Esophagus (tissue), 2 donors: ENCODE measurements around the gene ARHGEF19. TPM values are rescaled to one million over a fixed set of nuclear protein-coding genes. Genes with fewer than 3 reads are reported as not detected.
"Not testable (repeated sequence)": the region's sequence is repeated elsewhere in the genome, so short reads cannot be mapped to it uniquely, and the experiment has no call there.

Source experiments
- H3K27ac ChIP-seq, 2 donors: one replicate each; pipeline ENCODE4 v1.5.1; 2013; ENCODE audit warnings: low read depth in 2 of 2, mild to moderate bottlenecking in 2 of 2, inconsistent platforms in 1 of 2, low read length in 1 of 2, moderate library complexity in 1 of 2
- H3K27me3 ChIP-seq, 2 donors: one replicate each; pipeline ENCODE4 v1.6.1; 2013; ENCODE audit warnings: low read length in 2 of 2, control low read depth in 1 of 2, mild to moderate bottlenecking in 1 of 2; ENCODE audit not compliant: insufficient read depth in 2 of 2, control insufficient read depth in 1 of 2
- H3K36me3 ChIP-seq, 2 donors: one replicate each; pipeline ENCODE4 v1.6.1; 2013; ENCODE audit warnings: low read length in 1 of 2; ENCODE audit not compliant: control insufficient read depth in 2 of 2, insufficient read depth in 2 of 2
- H3K4me1 ChIP-seq, 2 donors: one replicate each; pipeline ENCODE4 v1.6.1; 2013; ENCODE audit warnings: low read length in 1 of 2; ENCODE audit not compliant: control insufficient read depth in 2 of 2, insufficient read depth in 2 of 2
- H3K4me3 ChIP-seq, 2 donors: one replicate each; pipeline ENCODE4 v1.5.1; 2013; ENCODE audit warnings: low read length in 2 of 2, mild to moderate bottlenecking in 2 of 2, low read depth in 1 of 2, moderate library complexity in 1 of 2
- H3K9me3 ChIP-seq, 2 donors: one replicate each; pipeline ENCODE4 v1.6.1; 2013; ENCODE audit warnings: mild to moderate bottlenecking in 2 of 2, low read depth in 1 of 2, low read length in 1 of 2, moderate library complexity in 1 of 2; ENCODE audit not compliant: control insufficient read depth in 2 of 2, insufficient read depth in 1 of 2
- WGBS, 2 donors: extraction: QIAGEN DNeasy Blood & Tissue Kit; methylation state at CpG; one replicate each; pipeline ENCODE4 v1.1.7; 2013; 5-methylcytosine and 5-hydroxymethylcytosine counted together
- polyA plus RNA-seq, 2 donors: library from polyadenylated mRNA; stranded (reverse); fragments of 200-250 nt; gene quantifications; one replicate each; pipeline ENCODE4 v1.2.3, GENCODE V29; 2013
- donor health status: healthy with polysubstance abuse.
- donor health status: Bipolar disorder and iron deficiency.

The ARHGEF19 gene
- polyA plus RNA-seq, 2 donors, result 20.1 to 31.1 TPM

GRCh38 chr1:16252912-16253311 is 40.5 kb upstream of the ARHGEF19 start:
- WGBS, 2 donors, result 79 to 84% methylated on average over 2 of the region's 2 CpGs
- H3K27ac ChIP-seq, result no peak overlapping the region
- H3K4me3 ChIP-seq, result no peak overlapping the region
- no peaks in the 10 kb centered on the region for H3K27me3 ChIP-seq
- H3K9me3 ChIP-seq, result no peaks in the 10 kb centered on the region
- peaks cover 11 to 17% of the 10 kb centered on the region in 2 donors for H3K36me3 ChIP-seq
- peaks cover 0 to 7% of the 10 kb centered on the region in 2 donors for H3K4me1 ChIP-seq

GRCh38 chr1:16251381-16251780 is 38.9 kb upstream of the ARHGEF19 start:
- Histone ChIP-seq H3K27ac (peak overlapping the region; percentile 16 to 77), H3K36me3 (peaks cover 11 to 21% of the 10 kb centered on the region in 2 donors), H3K4me3 (no peak overlapping the region), H3K27me3 (no peaks in the 10 kb centered on the region), H3K9me3 (no peaks in the 10 kb centered on the region), H3K4me1 (peaks cover 0 to 7% of the 10 kb centered on the region in 2 donors)
- WGBS, 2 donors, result 82 to 90% methylated on average over 10 of the region's 10 CpGs

- 83% methylated on average over 15 of the region's 15 CpGs for WGBS, 2 donors
- Histone ChIP-seq H3K27me3 (no peaks in the 10 kb centered on the region), H3K36me3 (peaks cover 11 to 19% of the 10 kb centered on the region in 2 donors), H3K9me3 (no peaks in the 10 kb centered on the region), H3K4me3 (no peak overlapping the region), H3K4me1 (peaks cover 0 to 7% of the 10 kb centered on the region in 2 donors), H3K27ac (peak overlapping the region; percentile 59 to 77)
Observed at GRCh38 chr1:16250524-16251251, 38.2 kb upstream of the ARHGEF19 start.

- peaks cover 0 to 7% of the 10 kb centered on the region in 2 donors for H3K4me1 ChIP-seq
- H3K27me3 ChIP-seq, result no peaks in the 10 kb centered on the region
- H3K36me3 ChIP-seq, result peaks cover 11 to 22% of the 10 kb centered on the region in 2 donors
- peak overlapping the region; percentile 36 to 77 for H3K27ac ChIP-seq
- WGBS, 2 donors, result 47 to 49% methylated on average over 3 of the region's 3 CpGs
- H3K4me3 ChIP-seq, result no peak overlapping the region
- H3K9me3 ChIP-seq, result no peaks in the 10 kb centered on the region
Observed at GRCh38 chr1:16249596-16250241, 37.3 kb upstream of the ARHGEF19 start.

GRCh38 chr1:16248603-16249516 is 36.4 kb upstream of the ARHGEF19 start:
- H3K4me1 ChIP-seq, result peaks cover 4 to 11% of the 10 kb centered on the region in 2 donors
- H3K27me3 ChIP-seq, result no peaks in the 10 kb centered on the region
- peaks cover 11 to 19% of the 10 kb centered on the region in 2 donors for H3K36me3 ChIP-seq
- no peaks in the 10 kb centered on the region for H3K9me3 ChIP-seq
- WGBS, 2 donors, result 24 to 32% methylated on average over 7 of the region's 7 CpGs
- peak overlapping the region; percentile 77 to 87 for H3K27ac ChIP-seq
- no peak overlapping the region for H3K4me3 ChIP-seq

- Histone ChIP-seq H3K4me1 (peaks cover 4 to 14% of the 10 kb centered on the region in 2 donors), H3K4me3 (no peak overlapping the region), H3K9me3 (no peaks in the 10 kb centered on the region), H3K36me3 (peaks cover 11 to 17% of the 10 kb centered on the region in 2 donors), H3K27me3 (no peaks in the 10 kb centered on the region), H3K27ac (peak overlapping the region; percentile 68 to 87)
- WGBS, 2 donors, result 70% methylated on average over 8 of the region's 8 CpGs
Observed at GRCh38 chr1:16248007-16248436, 35.6 kb upstream of the ARHGEF19 start.

GRCh38 chr1:16247441-16247840 is 35.0 kb upstream of the ARHGEF19 start:
- 69 to 78% methylated on average over 2 of the region's 2 CpGs for WGBS, 2 donors
- Histone ChIP-seq H3K36me3 (peaks cover 9 to 17% of the 10 kb centered on the region in 2 donors), H3K9me3 (no peaks in the 10 kb centered on the region), H3K4me3 (no peak overlapping the region), H3K4me1 (peaks cover 4 to 15% of the 10 kb centered on the region in 2 donors), H3K27ac (peak overlapping the region; percentile 38 to 81), H3K27me3 (no peaks in the 10 kb centered on the region)

GRCh38 chr1:16246961-16247360 is 34.5 kb upstream of the ARHGEF19 start:
- H3K27ac ChIP-seq, result peak overlapping the region; percentile 38 to 81
- 79 to 84% methylated on average over 5 of the region's 5 CpGs for WGBS, 2 donors
- peaks cover 4 to 15% of the 10 kb centered on the region in 2 donors for H3K4me1 ChIP-seq
- H3K9me3 ChIP-seq, result no peaks in the 10 kb centered on the region
- no peaks in the 10 kb centered on the region for H3K27me3 ChIP-seq
- no peak overlapping the region for H3K4me3 ChIP-seq
- H3K36me3 ChIP-seq, result peaks cover 4 to 17% of the 10 kb centered on the region in 2 donors

- H3K9me3 ChIP-seq, H3K27me3 ChIP-seq, H3K27ac ChIP-seq, H3K4me3 ChIP-seq: not testable (repeated sequence)
- Histone ChIP-seq H3K36me3 (peaks cover 4 to 14% of the 10 kb centered on the region in 2 donors), H3K4me1 (peaks cover 4 to 18% of the 10 kb centered on the region in 2 donors)
- WGBS, 2 donors, result 89 to 97% methylated on average over 1 of the region's 1 CpG
Observed at GRCh38 chr1:16246239-16246638, 33.8 kb upstream of the ARHGEF19 start.
